Neutrophil (primary cell): ENCODE data around the gene TENM3.

Experiments used
- H3K27ac ChIP-seq: fragments of 200-600 bp; sonication (generic); 2 replicates; pipeline ENCODE4 v1.5.1; 2016; ENCODE audit warnings: mild to moderate bottlenecking, moderate library complexity
- H3K27me3 ChIP-seq: fragments of 200-600 bp; sonication (generic); 2 replicates; pipeline ENCODE4 v1.6.0; 2016; ENCODE audit warnings: mild to moderate bottlenecking
- H3K36me3 ChIP-seq: fragments of 200-600 bp; sonication (generic); 2 replicates; pipeline ENCODE4 v1.5.1; 2017
- H3K4me1 ChIP-seq, 2 experiments: fragments of 200-600 bp in 1 of 2; sonication (generic) in 1 of 2; 1 replicate in 1 of 2; 2 replicates in 1 of 2; pipeline versions ENCODE4 v1.5.1 to v1.6.1; 2013 to 2016; ENCODE audit warnings: low read depth in 1 of 2, low read length in 1 of 2, mild to moderate bottlenecking in 1 of 2, moderate library complexity in 1 of 2; ENCODE audit not compliant: control insufficient read depth in 1 of 2, insufficient read depth in 1 of 2
- H3K4me3 ChIP-seq, 2 experiments: fragments of 200-600 bp in 1 of 2; sonication (generic) in 1 of 2; 1 replicate in 1 of 2; 2 replicates in 1 of 2; pipeline ENCODE4 v1.5.1; 2013 to 2016; ENCODE audit warnings: low read depth in 1 of 2, low read length in 1 of 2, mild to moderate bottlenecking in 1 of 2, moderate library complexity in 1 of 2
- H3K9me3 ChIP-seq: fragments of 200-600 bp; sonication (generic); 2 replicates; pipeline ENCODE4 v1.5.1; 2016
- TF ChIP-seq, protein P1 (sequence below): fragments of 200-600 bp; sonication (generic); IDR thresholded peaks from 2 replicates; pipeline ENCODE4 v1.5.1; 2016; ENCODE audit warnings: antibody characterized with exemption

TENM3 gene

DNA sequence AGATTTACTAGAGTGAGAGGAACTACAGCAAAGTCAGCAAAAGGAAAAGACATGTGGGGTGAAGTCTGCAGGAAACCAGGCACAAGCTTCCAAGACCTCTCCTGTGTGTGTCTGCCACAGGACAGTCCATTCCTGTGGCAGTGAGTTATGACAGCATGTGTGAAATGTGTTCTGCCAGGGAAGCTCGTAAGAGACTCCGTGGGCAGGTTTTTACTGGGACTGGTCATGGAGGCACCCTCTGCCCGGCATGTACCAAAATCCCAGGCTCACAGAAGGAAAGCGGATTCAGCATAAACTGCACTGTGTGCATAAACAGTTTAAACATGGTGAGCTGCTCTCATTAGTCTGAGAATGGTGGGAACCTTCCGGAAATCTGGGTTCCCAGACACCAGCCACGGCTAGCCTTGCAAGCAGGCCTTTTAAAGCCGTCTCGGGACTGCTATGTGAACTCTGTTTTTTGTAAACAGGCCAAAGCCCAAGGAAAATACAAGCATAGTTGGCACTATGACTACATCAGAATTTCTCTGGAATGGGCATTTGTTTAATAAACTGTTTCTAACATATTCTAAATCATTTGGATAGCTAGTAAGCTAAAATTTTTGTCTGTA is 288.5 kb downstream of the TENM3 start:
- TF ChIP-seq, protein P1, sequence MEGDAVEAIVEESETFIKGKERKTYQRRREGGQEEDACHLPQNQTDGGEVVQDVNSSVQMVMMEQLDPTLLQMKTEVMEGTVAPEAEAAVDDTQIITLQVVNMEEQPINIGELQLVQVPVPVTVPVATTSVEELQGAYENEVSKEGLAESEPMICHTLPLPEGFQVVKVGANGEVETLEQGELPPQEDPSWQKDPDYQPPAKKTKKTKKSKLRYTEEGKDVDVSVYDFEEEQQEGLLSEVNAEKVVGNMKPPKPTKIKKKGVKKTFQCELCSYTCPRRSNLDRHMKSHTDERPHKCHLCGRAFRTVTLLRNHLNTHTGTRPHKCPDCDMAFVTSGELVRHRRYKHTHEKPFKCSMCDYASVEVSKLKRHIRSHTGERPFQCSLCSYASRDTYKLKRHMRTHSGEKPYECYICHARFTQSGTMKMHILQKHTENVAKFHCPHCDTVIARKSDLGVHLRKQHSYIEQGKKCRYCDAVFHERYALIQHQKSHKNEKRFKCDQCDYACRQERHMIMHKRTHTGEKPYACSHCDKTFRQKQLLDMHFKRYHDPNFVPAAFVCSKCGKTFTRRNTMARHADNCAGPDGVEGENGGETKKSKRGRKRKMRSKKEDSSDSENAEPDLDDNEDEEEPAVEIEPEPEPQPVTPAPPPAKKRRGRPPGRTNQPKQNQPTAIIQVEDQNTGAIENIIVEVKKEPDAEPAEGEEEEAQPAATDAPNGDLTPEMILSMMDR = no peak
- no peak overlapping the region for H3K4me3 ChIP-seq
- H3K27ac ChIP-seq = no peak overlapping the region
- no peaks in the 10 kb centered on the region for H3K9me3 ChIP-seq
- H3K36me3 ChIP-seq = no peaks in the 10 kb centered on the region
- H3K27me3 ChIP-seq = no peaks in the 10 kb centered on the region
- no peaks in the 10 kb centered on the region for H3K4me1 ChIP-seq

DNA sequence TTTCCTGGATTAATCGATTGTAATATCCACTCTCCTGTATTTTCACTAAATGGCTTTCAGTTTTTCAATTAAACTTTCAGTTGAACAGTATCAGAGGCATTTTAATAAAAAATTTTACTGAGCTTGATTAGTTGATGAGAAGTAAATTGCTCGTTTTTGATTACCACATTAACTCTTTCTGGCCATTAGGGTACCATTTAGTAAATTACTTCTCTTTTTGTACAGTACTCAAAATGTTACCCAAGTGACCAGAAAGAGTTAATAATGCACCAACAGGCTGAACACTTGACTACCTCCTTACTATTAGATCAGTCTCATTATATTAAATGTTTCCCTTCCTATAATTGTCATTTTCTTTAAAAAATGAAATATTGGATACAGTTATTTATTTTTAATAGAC is 289.2 kb downstream of the TENM3 start:
- TF ChIP-seq, protein P1 = no peak
- Histone ChIP-seq H3K36me3 (no peaks in the 10 kb centered on the region), H3K4me3 (no peak overlapping the region), H3K9me3 (no peaks in the 10 kb centered on the region), H3K27me3 (no peaks in the 10 kb centered on the region), H3K4me1 (no peaks in the 10 kb centered on the region), H3K27ac (no peak overlapping the region)

DNA sequence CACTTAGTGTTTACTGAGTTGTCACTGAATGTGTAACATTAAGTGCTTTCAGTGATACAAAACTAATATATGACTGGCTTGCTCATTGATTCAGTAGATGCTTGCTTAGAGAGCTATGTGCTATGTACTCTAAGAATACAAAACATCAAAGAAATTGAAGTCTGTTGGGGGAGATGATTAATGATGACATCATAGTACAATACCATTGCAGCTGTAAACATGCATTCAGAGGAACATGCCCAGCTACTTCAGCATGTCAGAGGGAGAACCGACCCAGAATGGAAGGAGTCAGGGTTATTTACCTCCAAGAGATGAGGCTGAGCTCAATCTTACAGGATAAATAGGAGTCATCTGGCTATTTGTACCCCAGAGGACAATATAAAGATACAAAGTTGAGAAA is 290.8 kb downstream of the TENM3 start:
- Histone ChIP-seq H3K27me3 (no peaks in the 10 kb centered on the region), H3K4me1 (no peaks in the 10 kb centered on the region), H3K4me3 (no peak overlapping the region), H3K36me3 (no peaks in the 10 kb centered on the region), H3K27ac (no peak overlapping the region), H3K9me3 (no peaks in the 10 kb centered on the region)
- TF ChIP-seq, protein P1 = no peak

DNA sequence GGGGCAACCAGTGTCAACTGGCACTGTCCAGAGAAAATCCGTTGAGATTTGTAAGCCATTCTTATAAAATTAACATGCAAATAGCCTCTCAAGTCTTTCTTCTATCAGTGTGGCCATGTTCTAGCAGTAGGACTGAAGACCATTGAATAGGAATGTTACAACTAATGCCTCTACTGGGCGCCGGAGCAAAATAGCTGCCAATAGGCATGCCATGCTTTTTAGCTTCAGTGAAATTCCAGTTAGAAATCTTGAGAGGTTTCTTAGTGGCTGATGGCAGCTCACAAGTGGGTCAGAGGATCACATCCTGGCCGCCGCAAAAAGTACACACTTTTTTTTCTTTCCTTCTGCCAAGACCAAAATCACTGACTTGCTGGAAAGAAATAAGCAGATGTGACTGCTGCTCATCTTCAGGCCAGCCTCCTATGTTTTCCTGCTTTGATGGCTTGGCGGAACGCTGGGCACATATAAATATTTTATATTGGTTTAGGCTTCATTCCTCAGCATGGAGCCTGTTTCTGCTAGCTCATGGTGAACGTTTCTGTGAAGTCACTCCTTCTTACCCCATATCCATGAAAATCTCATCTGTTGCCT is 293.1 kb downstream of the TENM3 start:
- TF ChIP-seq, protein P1 = no peak
- H3K4me3 ChIP-seq = no peak overlapping the region
- no peaks in the 10 kb centered on the region for H3K4me1 ChIP-seq
- no peaks in the 10 kb centered on the region for H3K9me3 ChIP-seq
- H3K36me3 ChIP-seq = no peaks in the 10 kb centered on the region
- no peaks in the 10 kb centered on the region for H3K27me3 ChIP-seq
- no peak overlapping the region for H3K27ac ChIP-seq

DNA sequence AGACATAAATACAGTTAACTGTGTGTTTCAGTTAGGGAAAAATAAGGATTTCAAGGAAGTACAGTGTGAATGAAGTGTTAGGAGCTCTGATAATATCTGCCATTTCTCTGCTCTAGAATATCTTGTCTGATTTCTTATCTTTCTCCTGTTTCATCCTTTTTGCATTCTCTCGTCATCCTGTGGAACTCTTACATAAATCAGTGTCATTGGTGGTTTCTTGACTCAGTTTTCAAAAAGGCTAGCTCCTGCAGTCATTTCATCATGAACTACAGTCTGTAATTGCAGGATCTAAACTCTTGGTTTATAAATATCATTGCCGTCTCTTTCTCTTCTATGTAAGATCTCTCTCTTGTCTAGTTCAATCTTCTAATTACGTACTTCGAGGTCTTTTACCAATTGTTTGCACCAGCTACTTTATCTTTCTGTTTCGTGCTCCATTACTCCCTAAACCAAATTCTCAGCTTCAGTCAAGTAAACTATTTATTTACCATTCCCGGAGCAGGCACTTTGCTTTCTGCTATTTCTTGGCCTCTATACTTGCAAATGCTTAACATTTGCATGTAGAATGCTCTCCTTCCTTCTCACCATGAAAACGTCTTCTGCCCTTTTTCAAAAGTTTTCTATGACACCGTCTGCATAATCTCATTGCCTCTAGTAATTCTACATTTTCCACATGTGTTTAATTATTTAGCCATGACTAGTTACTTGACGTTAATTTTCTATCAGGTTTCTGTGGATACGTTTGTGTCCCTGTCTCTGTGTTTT is 294.0 kb downstream of the TENM3 start:
- Histone ChIP-seq H3K4me3 (no peak overlapping the region), H3K27ac (no peak overlapping the region), H3K9me3 (no peaks in the 10 kb centered on the region), H3K4me1 (no peaks in the 10 kb centered on the region), H3K36me3 (no peaks in the 10 kb centered on the region), H3K27me3 (no peaks in the 10 kb centered on the region)
- TF ChIP-seq, protein P1 = no peak
